Ishikawa (cell line): ENCODE results near the gene TPST2.

Experiments used
- EGR1 ChIP-seq: IDR thresholded peaks from 2 replicates; pipeline ENCODE4 v1.6.1; 2012
- REST ChIP-seq: IDR thresholded peaks from 2 replicates; pipeline ENCODE4 v1.6.1; 2012; ENCODE audit warnings: low read depth, mild to moderate bottlenecking

- TF ChIP-seq REST (no peak), EGR1 (no peak)
Measured at GRCh38 chr22:26597480-26597879, 7.5 kb upstream of the TPST2 start.
